ENCODE measurements around the gene PID1.
"Not testable (repeated sequence)": the region's sequence is repeated elsewhere in the genome, so short reads cannot be mapped to it uniquely, and the experiment has no call there.

The PID1 gene

GRCh38 chr2:229196448-229196847, 74.6 kb downstream of the PID1 start:
- in situ Hi-C loops (cut with HindIII; ENCODE audit: low pct_ligation_motif_present, low sequenced_read_pairs) = no loop called here
- Histone ChIP-seq H3K36me3 (replicated peaks) (no peaks in the 10 kb centered on the region), H3K27ac (no peak overlapping the region), H3K4me3 (ENCODE audit: low read depth, low read length) (no peak overlapping the region), H3K27me3 (replicated peaks) (no peaks in the 10 kb centered on the region)
- no peak for DNase-seq
- TF ChIP-seq CTCF (IDR thresholded peaks at IDR 0.05; ENCODE audit: low read depth, low read length, missing control alignments) = no peak

DNA sequence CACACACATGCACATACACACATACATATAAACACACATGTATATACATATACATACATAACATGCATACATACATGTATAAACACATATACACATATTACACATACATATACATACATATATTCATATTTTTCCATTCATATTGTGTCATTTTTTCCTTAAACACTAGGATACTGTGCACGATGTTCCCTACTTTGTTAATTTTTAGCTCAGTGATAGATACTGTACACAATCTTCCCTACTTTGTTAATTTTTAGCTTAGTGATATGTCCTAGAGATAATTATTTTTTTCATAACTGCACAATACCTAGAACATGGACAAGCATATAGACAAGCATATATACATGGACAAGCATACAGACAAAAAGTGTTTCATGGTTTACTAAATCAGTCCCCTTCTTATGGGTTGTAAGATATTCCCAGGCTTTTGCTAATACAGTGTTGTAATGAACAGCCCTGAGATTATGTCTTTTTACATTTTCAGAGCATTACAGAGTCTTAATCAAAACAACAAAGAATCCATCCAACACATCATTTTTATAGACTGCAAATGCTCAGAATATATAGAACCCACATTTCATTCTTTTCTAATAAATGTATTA, 75.6 kb downstream of the PID1 start:
- in situ Hi-C loops (cut with HindIII; ENCODE audit: low pct_ligation_motif_present, low sequenced_read_pairs) = no loop called here
- no peaks in the 10 kb centered on the region for H3K27me3 ChIP-seq (replicated peaks)
- H3K36me3 ChIP-seq (replicated peaks) = no peaks in the 10 kb centered on the region
- TF ChIP-seq CTCF (IDR thresholded peaks at IDR 0.05; ENCODE audit: low read depth, low read length, missing control alignments) = no peak
- H3K4me3 ChIP-seq (ENCODE audit: low read depth, low read length) = no peak overlapping the region
- no peak for DNase-seq
- no peak overlapping the region for H3K27ac ChIP-seq

- no peak overlapping the region for H3K27ac ChIP-seq
- no peaks in the 10 kb centered on the region for H3K27me3 ChIP-seq (replicated peaks)
- H3K4me3 ChIP-seq (ENCODE audit: low read depth, low read length) = no peak overlapping the region
- TF ChIP-seq CTCF (IDR thresholded peaks at IDR 0.05; ENCODE audit: low read depth, low read length, missing control alignments) = no peak
- in situ Hi-C loops (cut with HindIII; ENCODE audit: low pct_ligation_motif_present, low sequenced_read_pairs) = no loop called here
- H3K36me3 ChIP-seq (replicated peaks) = no peaks in the 10 kb centered on the region
- no peak for DNase-seq
Measured at GRCh38 chr2:229193281-229193680, 77.8 kb downstream of the PID1 start.

DNA sequence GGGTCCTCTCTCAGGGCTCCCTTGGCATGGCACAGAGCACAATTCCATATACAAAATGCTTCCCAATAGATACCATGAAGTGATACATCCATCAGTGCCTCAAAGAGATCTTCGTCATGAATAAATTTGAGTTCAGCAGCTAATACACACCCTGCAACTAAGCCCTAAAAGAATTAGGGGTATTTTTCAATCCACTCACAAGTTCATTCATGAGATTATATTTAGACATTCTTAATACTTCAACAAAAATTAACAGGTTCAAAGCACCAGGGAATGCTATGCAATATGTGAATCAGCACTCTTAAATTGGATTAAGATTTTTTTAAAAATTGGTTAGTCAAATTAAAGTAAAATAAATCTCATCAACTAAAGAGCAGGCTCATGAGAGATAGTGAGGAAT, 79.7 kb downstream of the PID1 start:
- H3K27me3 ChIP-seq (replicated peaks) = no peaks in the 10 kb centered on the region
- no peak overlapping the region for H3K4me3 ChIP-seq (ENCODE audit: low read depth, low read length)
- no peaks in the 10 kb centered on the region for H3K36me3 ChIP-seq (replicated peaks)
- TF ChIP-seq CTCF (IDR thresholded peaks at IDR 0.05; ENCODE audit: low read depth, low read length, missing control alignments) = no peak
- DNase-seq = no peak
- no peak overlapping the region for H3K27ac ChIP-seq
- in situ Hi-C loops (cut with HindIII; ENCODE audit: low pct_ligation_motif_present, low sequenced_read_pairs) = no loop called here

DNA sequence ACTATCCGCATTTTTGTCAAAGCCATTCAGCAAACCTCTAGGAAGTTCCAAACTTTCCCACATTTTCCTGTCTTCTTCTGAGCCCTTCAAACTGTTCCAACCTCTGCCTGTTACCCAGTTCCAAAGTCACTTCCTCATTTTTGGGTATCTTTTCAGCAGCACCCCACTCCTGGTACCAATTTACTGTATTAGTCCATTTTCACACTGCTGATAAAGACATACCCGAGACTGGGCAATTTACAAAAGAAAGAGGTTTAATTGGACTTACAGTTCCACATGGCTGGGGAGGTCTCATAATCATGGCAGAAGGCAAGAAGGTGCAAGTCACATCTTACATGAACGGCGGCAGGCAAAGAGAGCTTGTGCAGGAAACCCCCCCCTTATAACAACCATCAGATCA, 84.0 kb downstream of the PID1 start:
- H3K27ac ChIP-seq; H3K36me3 ChIP-seq (replicated peaks); H3K4me3 ChIP-seq (ENCODE audit: low read depth, low read length); H3K27me3 ChIP-seq (replicated peaks); in situ Hi-C loops (cut with HindIII; ENCODE audit: low pct_ligation_motif_present, low sequenced_read_pairs); DNase-seq: not testable (repeated sequence)

GRCh38 chr2:229181641-229182040, 89.4 kb downstream of the PID1 start:
- Histone ChIP-seq H3K27ac (no peak overlapping the region), H3K27me3 (replicated peaks) (no peaks in the 10 kb centered on the region), H3K36me3 (replicated peaks) (no peaks in the 10 kb centered on the region), H3K4me3 (ENCODE audit: low read depth, low read length) (no peak overlapping the region)
- no peak for DNase-seq
- in situ Hi-C loops (cut with HindIII; ENCODE audit: low pct_ligation_motif_present, low sequenced_read_pairs) = no loop called here
- TF ChIP-seq CTCF (IDR thresholded peaks at IDR 0.05; ENCODE audit: low read depth, low read length, missing control alignments) = no peak
